H1 (cell line): ENCODE measurements around the gene METTL9. TPM values are rescaled to one million over a fixed set of nuclear protein-coding genes. Genes with fewer than 3 reads are reported as not detected.

Experiments used
- CTCF ChIA-PET: fragments of 300-600 bp; sonication (Branson Sonifier 250); formaldehyde crosslinking; loops from one replicate; lab custom pipeline; 2021; ENCODE audit not compliant: partially characterized antibody; lab: Charles Lee
- POLR2A ChIA-PET: fragments of 300-600 bp; sonication (Branson Sonifier 250); formaldehyde crosslinking; loops from one replicate; lab custom pipeline; 2021; ENCODE audit warnings: inconsistent platforms; ENCODE audit not compliant: partially characterized antibody; lab: Charles Lee
- DNase-seq, 2 experiments: peaks; one replicate each; pipeline versions ENCODE4 v3.0.0 to v3.0.0-alpha.2; 2010 to 2022; ENCODE audit warnings: low spot score in 2 of 2, low read depth in 1 of 2, mixed read lengths in 1 of 2
- FAIRE-seq: peaks from 2 replicates; lab custom pipeline; 2011; peaks lifted over from hg19 to GRCh38; lab: Jason Lieb, UNC
- H2AFZ ChIP-seq: 2 replicates; pipeline ENCODE4 v1.8.1; 2012; ENCODE audit warnings: low read length, inconsistent platforms
- H2AK5ac ChIP-seq: 2 replicates; pipeline ENCODE4 v1.6.1; 2013; ENCODE audit warnings: low read depth, low read length
- H2BK120ac ChIP-seq: replicated peaks from 2 replicates; pipeline ENCODE3; 2013; ENCODE audit warnings: low read depth, low read length, inconsistent platforms
- H2BK12ac ChIP-seq: 2 replicates; pipeline ENCODE4 v1.6.1; 2013; ENCODE audit warnings: low read depth, low read length
- H2BK15ac ChIP-seq: 2 replicates; pipeline ENCODE4 v1.6.1; 2013; ENCODE audit warnings: low read length
- H2BK20ac ChIP-seq: 2 replicates; pipeline ENCODE4 v1.6.1; 2013; ENCODE audit warnings: low read length
- H2BK5ac ChIP-seq: 2 replicates; pipeline ENCODE4 v1.6.1; 2013; ENCODE audit warnings: low read depth, low read length
- H3K14ac ChIP-seq: 2 replicates; pipeline ENCODE4 v1.6.1; 2013; ENCODE audit warnings: inconsistent platforms; ENCODE audit not compliant: insufficient read length
- H3K18ac ChIP-seq: 2 replicates; pipeline ENCODE4 v1.6.1; 2013; ENCODE audit warnings: low read length; ENCODE audit errors: extremely low read depth
- H3K23ac ChIP-seq: 2 replicates; pipeline ENCODE4 v1.6.1; 2013; ENCODE audit warnings: inconsistent platforms; ENCODE audit not compliant: insufficient read length
- H3K23me2 ChIP-seq: 2 replicates; pipeline ENCODE4 v1.6.1; 2013; ENCODE audit warnings: low read depth, low read length
- H3K27ac ChIP-seq: 2 replicates; pipeline ENCODE4 v1.6.1; 2011; ENCODE audit warnings: low read depth, low read length, inconsistent platforms
- H3K27me3 ChIP-seq, 4 experiments: replicated peaks in 1 of 4; 1 replicate in 1 of 4; 2 replicates in 3 of 4; pipeline versions ENCODE4 v1.6.1 to v1.8.1; 2011 to 2013; ENCODE audit warnings: low read length in 3 of 4, mild to moderate bottlenecking in 3 of 4, inconsistent platforms in 2 of 4, mixed read lengths in 2 of 4, moderate library complexity in 1 of 4; ENCODE audit not compliant: control insufficient read depth in 3 of 4, insufficient read depth in 3 of 4; ENCODE audit errors: extremely low read depth in 1 of 4
- H3K36me3 ChIP-seq, 4 experiments: 2 replicates each; pipeline versions ENCODE4 v1.6.1 to v1.8.1; 2011 to 2013; ENCODE audit warnings: mild to moderate bottlenecking in 4 of 4, low read length in 3 of 4, moderate library complexity in 2 of 4, control low read depth in 1 of 4, inconsistent platforms in 1 of 4; ENCODE audit not compliant: insufficient read depth in 4 of 4, control insufficient read depth in 2 of 4
- H3K4ac ChIP-seq: replicated peaks from 2 replicates; pipeline ENCODE3; 2013; ENCODE audit warnings: low read length, low read depth, mixed read lengths, inconsistent platforms; ENCODE audit not compliant: insufficient read length
- H3K4me1 ChIP-seq, 4 experiments: replicated peaks in 1 of 4; 1 replicate in 1 of 4; 2 replicates in 3 of 4; pipeline versions ENCODE4 v1.6.1 to v1.8.1; 2011 to 2013; ENCODE audit warnings: low read length in 3 of 4, inconsistent platforms in 2 of 4, mixed read lengths in 1 of 4; ENCODE audit not compliant: insufficient read depth in 4 of 4, control insufficient read depth in 3 of 4
- H3K4me2 ChIP-seq, 2 experiments: 2 replicates each; pipeline versions ENCODE4 v1.6.1 to v1.8.1; 2011 to 2013; ENCODE audit warnings: low read depth in 2 of 2, low read length in 2 of 2, control low read depth in 1 of 2, inconsistent platforms in 1 of 2, mild to moderate bottlenecking in 1 of 2; ENCODE audit not compliant: insufficient read depth in 1 of 2
- H3K4me3 ChIP-seq, 4 experiments: fragments of 200-600, 300-600 bp in 1 of 4; sonication (generic), shearing (Covaris generic), sonication (Bioruptor Twin) in 1 of 4; 2 replicates each; pipeline versions ENCODE4 v1.5.1 to v1.8.1; 2011 to 2016; ENCODE audit warnings: low read length in 4 of 4, low read depth in 3 of 4, control low read depth in 2 of 4, inconsistent platforms in 2 of 4, mild to moderate bottlenecking in 2 of 4, mixed read lengths in 1 of 4, moderate library complexity in 1 of 4; ENCODE audit not compliant: insufficient read depth in 2 of 4; ENCODE audit errors: extremely low read depth in 1 of 4
- H3K56ac ChIP-seq: replicated peaks from 2 replicates; pipeline ENCODE3; 2013; ENCODE audit warnings: low read depth, mild to moderate bottlenecking, mixed read lengths, low read length, inconsistent platforms; ENCODE audit not compliant: insufficient read length
- H3K79me1 ChIP-seq: 2 replicates; pipeline ENCODE4 v1.6.1; 2013; ENCODE audit warnings: low read depth, low read length, control low read depth
- H3K79me2 ChIP-seq, 2 experiments: 2 replicates each; pipeline versions ENCODE4 v1.6.1 to v1.8.1; 2012 to 2013; ENCODE audit warnings: low read length in 2 of 2, mild to moderate bottlenecking in 2 of 2, inconsistent platforms in 1 of 2; ENCODE audit not compliant: insufficient read depth in 2 of 2, control insufficient read depth in 1 of 2
- H3K9ac ChIP-seq, 4 experiments: replicated peaks in 1 of 4; 1 replicate in 1 of 4; 2 replicates in 3 of 4; pipeline versions ENCODE4 v1.6.1 to v1.8.1; 2011 to 2013; ENCODE audit warnings: low read depth in 3 of 4, low read length in 3 of 4, control low read depth in 2 of 4, mild to moderate bottlenecking in 2 of 4, moderate library complexity in 2 of 4, inconsistent platforms in 1 of 4; ENCODE audit errors: extremely low read depth in 1 of 4
- H3K9me3 ChIP-seq, 2 experiments: 2 replicates each; pipeline versions ENCODE4 v1.6.1 to v1.8.1; 2012 to 2013; ENCODE audit warnings: mild to moderate bottlenecking in 2 of 2, moderate library complexity in 2 of 2, control low read depth in 1 of 2, inconsistent platforms in 1 of 2, low read depth in 1 of 2, low read length in 1 of 2, mixed read lengths in 1 of 2; ENCODE audit not compliant: insufficient read depth in 2 of 2
- H4K20me1 ChIP-seq, 2 experiments: replicated peaks in 1 of 2; 2 replicates each; pipeline versions ENCODE3 to v1.8.1; 2011 to 2013; ENCODE audit warnings: inconsistent platforms in 2 of 2, low read length in 2 of 2, mild to moderate bottlenecking in 1 of 2; ENCODE audit not compliant: insufficient read depth in 2 of 2, control insufficient read depth in 1 of 2
- H4K5ac ChIP-seq: 2 replicates; pipeline ENCODE4 v1.6.1; 2013; ENCODE audit warnings: low read length, low read depth, mixed read lengths, inconsistent platforms; ENCODE audit not compliant: insufficient read length
- H4K8ac ChIP-seq: 2 replicates; pipeline ENCODE4 v1.8.0; 2013; ENCODE audit warnings: mild to moderate bottlenecking, moderate library complexity, low read length, inconsistent platforms; ENCODE audit not compliant: insufficient read depth; ENCODE audit errors: extremely low read depth
- H4K91ac ChIP-seq: replicated peaks from 2 replicates; pipeline ENCODE3; 2013; ENCODE audit warnings: low read length, mixed read lengths, inconsistent platforms; ENCODE audit not compliant: insufficient read length
- ATF2 ChIP-seq: IDR thresholded peaks from 2 replicates; pipeline ENCODE4 v1.6.1; 2012; ENCODE audit warnings: low read length, inconsistent platforms
- ATF3 ChIP-seq: IDR thresholded peaks from 2 replicates; pipeline ENCODE4 v1.6.1; 2011; ENCODE audit warnings: low read depth, mild to moderate bottlenecking, low read length; ENCODE audit not compliant: insufficient read depth
- CHD2 ChIP-seq: IDR thresholded peaks from 2 replicates; pipeline ENCODE4 v1.6.1; 2012; ENCODE audit warnings: low read length, improper control_type of control experiment
- EGR1 ChIP-seq: IDR thresholded peaks from 2 replicates; pipeline ENCODE4 v1.6.1; 2011; ENCODE audit warnings: low read depth, low read length, borderline replicate concordance
- HDAC2 ChIP-seq, 2 experiments: fragments of 300-600 bp in 1 of 2; sonication (generic) in 1 of 2; IDR thresholded peaks; 2 replicates each; pipeline ENCODE4 v1.6.1; 2011 to 2012; ENCODE audit warnings: low read depth in 2 of 2, low read length in 2 of 2, mild to moderate bottlenecking in 2 of 2, moderate library complexity in 2 of 2, borderline replicate concordance in 1 of 2, inconsistent platforms in 1 of 2
- HDAC6 ChIP-seq: IDR thresholded peaks from one replicate; pipeline ENCODE4 v1.7.1; 2012; ENCODE audit warnings: low read depth, mild to moderate bottlenecking, inconsistent platforms, low read length, moderate library complexity
- PHF8 ChIP-seq: fragments of 200-600 bp; sonication (generic); conservative IDR thresholded peaks from 2 replicates; pipeline ENCODE4 v1.7.1; 2012; ENCODE audit warnings: low read depth, mild to moderate bottlenecking, inconsistent platforms, low read length, moderate library complexity
- RNF2 ChIP-seq: fragments of 200-900, 300-1000 bp; sonication (generic); IDR thresholded peaks from 2 replicates; pipeline ENCODE4 v1.7.1; 2016; ENCODE audit warnings: borderline replicate concordance, low read depth, mild to moderate bottlenecking, antibody characterized with exemption, low read length; ENCODE audit not compliant: poor library complexity, severe bottlenecking; ENCODE audit errors: missing control alignments
- SUZ12 ChIP-seq: fragments of 200-600 bp; sonication (generic); IDR thresholded peaks from 2 replicates; pipeline ENCODE4 v1.6.1; 2012; ENCODE audit warnings: mild to moderate bottlenecking, inconsistent platforms, low read length, moderate library complexity, mixed read lengths
- TAF7 ChIP-seq: optimal IDR thresholded peaks from 2 replicates; pipeline ENCODE3; 2011; ENCODE audit warnings: low read depth, mild to moderate bottlenecking, inconsistent platforms, low read length, moderate library complexity, borderline replicate concordance
- WGBS, 2 experiments: shearing (Covaris generic) in 1 of 2; methylation state at CpG; one replicate each; pipeline versions ENCODE4 v1.1.6 to v1.1.7; 2013 to 2015; ENCODE audit warnings: low lambda C conversion rate in 2 of 2, mixed read lengths in 2 of 2, inconsistent platforms in 1 of 2, low coverage in 1 of 2, missing lambda C conversion rate in 1 of 2; ENCODE audit not compliant: insufficient replicate concordance in 2 of 2, insufficient coverage in 1 of 2, insufficient read length in 1 of 2; ENCODE audit errors: extremely low coverage in 1 of 2, missing lambda C conversion rate in 1 of 2; 5-methylcytosine and 5-hydroxymethylcytosine counted together
- polyA plus RNA-seq, 7 experiments: library from polyadenylated mRNA; depleted of rRNA in 3 of 7; stranded (reverse) in 5 of 7; unstranded in 2 of 7; fragments of >200 nt in 5 of 7; fragments of 200-250 nt in 2 of 7; gene quantifications; 1 replicate in 5 of 7; 2 replicates in 1 of 7; 4 replicates in 1 of 7; pipeline versions ENCODE4 v1.2.1 to v1.2.3, GENCODE V29; 2011 to 2013; ENCODE audit warnings: missing spikeins in 2 of 7, mixed read lengths in 2 of 7
- total RNA-seq: library from RNA; stranded (reverse); fragmentation: NEBNext Ultra II Directional; extraction: Animal tissue kit (Norgen Biotek cat#: 25700); gene quantifications from 2 replicates; pipeline ENCODE4 v1.2.1, GENCODE V29; 2021

Gene METTL9
- total and polyA plus RNA-seq, 2 of the 8 experiments (the other 6 are each of a cell fraction or from before 2014, with no cell fraction given) = 45.4 to 112 TPM

GRCh38 chr16:21598206-21598605, 1.2 kb upstream of the METTL9 start:
- H4K91ac ChIP-seq = no peak overlapping the region
- H2BK20ac ChIP-seq = no peak overlapping the region
- H3K14ac ChIP-seq = no peak overlapping the region
- no peaks in the 10 kb centered on the region for H3K79me1 ChIP-seq
- H3K9me3 ChIP-seq = no peaks in the 10 kb centered on the region
- WGBS, 2 experiments = 92% methylated on average over 12 of the region's 12 CpGs; no CpG with 5 or more reads in 1 of the 2 experiments
- H3K27ac ChIP-seq = no peak overlapping the region
- no peak overlapping the region for H2BK12ac ChIP-seq
- H4K5ac ChIP-seq = no peak overlapping the region
- H3K4me3 ChIP-seq = peak overlapping the region; percentile 61 to 99 (median 88); a peak in 5 of 8 replicates
- no peak overlapping the region for H3K23ac ChIP-seq
- no peaks in the 10 kb centered on the region for H3K36me3 ChIP-seq
- no peak overlapping the region for H2BK15ac ChIP-seq
- no peak overlapping the region for H3K4ac ChIP-seq
- H2AK5ac ChIP-seq = no peak overlapping the region
- H2BK5ac ChIP-seq = no peak overlapping the region
- CTCF ChIA-PET = interaction anchor here (1.5 kb wide), 2 partner anchors 15 to 43 kb away, joined by 5 read pairs; no protein-coding TSS in a partner anchor
- no peak overlapping the region for H2BK120ac ChIP-seq
- peaks cover 8% of the 10 kb centered on the region for H3K23me2 ChIP-seq
- H3K4me2 ChIP-seq = peak overlapping the region; percentile 84 to 87
- no peak for FAIRE-seq
- peaks cover 0 to 2% of the 10 kb centered on the region in 2 experiments for H4K20me1 ChIP-seq
- peak overlapping the region in 2 of 4 experiments; percentile 38 to 76; a peak in 2 of 7 replicates for H3K9ac ChIP-seq
- H3K18ac ChIP-seq = no peak overlapping the region
- no peak overlapping the region for H4K8ac ChIP-seq
- POLR2A ChIA-PET = interaction anchor here (0.7 to 1.2 kb wide), 5 partner anchors 9 to 117 kb away, joined by 3 to 5 read pairs (median 4); no protein-coding TSS in a partner anchor
- H3K56ac ChIP-seq = no peak overlapping the region
- no peaks in the 10 kb centered on the region for H3K27me3 ChIP-seq
- no peak for DNase-seq
- peak overlapping the region; percentile 96; the same call in 1 of the 2 replicates for H2AFZ ChIP-seq
- peaks cover 3 to 31% of the 10 kb centered on the region in 2 experiments; a peak in 3 of 4 replicates for H3K79me2 ChIP-seq
- H3K4me1 ChIP-seq = peaks cover 0 to 4% (median 0%) of the 10 kb centered on the region in 4 experiments; a peak in 2 of 7 replicates
- TF ChIP-seq ATF2 = no peak
- TF ChIP-seq RNF2 = no peak
- no peak for TF ChIP-seq EGR1
- TF ChIP-seq PHF8 = no peak
- no peak for TF ChIP-seq ATF3
- no peak for TF ChIP-seq CHD2
- no peak for TF ChIP-seq TAF7
- TF ChIP-seq HDAC6 = no peak
- TF ChIP-seq HDAC2 (IDR thresholded peaks at IDR 0.05; ENCODE audit: borderline replicate concordance in 1 of 2, low read depth in 2 of 2, low read length in 2 of 2) = no peak
- no peak for TF ChIP-seq SUZ12
